IMR-90 (cell line): ENCODE measurements around the gene CBY1. TPM values are rescaled to one million over a fixed set of nuclear protein-coding genes. Genes with fewer than 3 reads are reported as not detected.

Experiments
- ATAC-seq: fragments of 200-7000 bp; cut with Tn5 transposase; 2 replicates; pipeline ENCODE4 v1.9.1; 2020; ENCODE audit warnings: low read depth, mild to moderate bottlenecking, moderate library complexity
- BruUV-seq: library from RNA; stranded (reverse); fragments of 400-500 nt; replicated peaks from 2 replicates; lab custom pipeline; 2021; lab: Mats Ljungman, UMichigan
- CTCF ChIA-PET: fragments of 300-600 bp; formaldehyde crosslinking; extraction: SDS; loops from one replicate; lab custom pipeline; 2021; ENCODE audit warnings: antibody characterized with exemption; lab: Yijun Ruan, JAX
- POLR2A ChIA-PET: fragments of 300-600 bp; sonication (Branson Sonifier 250); formaldehyde crosslinking; loops from one replicate; lab custom pipeline; 2022; ENCODE audit warnings: antibody characterized with exemption; ENCODE audit not compliant: unreplicated experiment; lab: Charles Lee
- DNase-seq: peaks from one replicate; pipeline ENCODE4 v3.0.0; 2013
- H2AFZ ChIP-seq: replicated peaks from 2 replicates; pipeline ENCODE3; 2013; ENCODE audit warnings: low read length, mild to moderate bottlenecking; ENCODE audit not compliant: poor library complexity
- H2AK5ac ChIP-seq: 2 replicates; pipeline ENCODE4 v1.6.1; 2013; ENCODE audit warnings: low read depth, low read length, inconsistent platforms
- H2AK9ac ChIP-seq: replicated peaks from 2 replicates; pipeline ENCODE3; 2013; ENCODE audit warnings: mild to moderate bottlenecking, low read depth, low read length, moderate library complexity; ENCODE audit not compliant: poor library complexity
- H2BK120ac ChIP-seq: 2 replicates; pipeline ENCODE4 v1.6.1; 2013; ENCODE audit warnings: low read depth, low read length, inconsistent platforms
- H2BK15ac ChIP-seq: 3 replicates; pipeline ENCODE4 v1.6.1; 2013; ENCODE audit warnings: low read depth, low read length, inconsistent platforms
- H2BK20ac ChIP-seq: 2 replicates; pipeline ENCODE4 v1.6.1; 2013; ENCODE audit warnings: low read depth, mild to moderate bottlenecking, inconsistent platforms, low read length, moderate library complexity
- H2BK5ac ChIP-seq: 2 replicates; pipeline ENCODE4 v1.6.1; 2013; ENCODE audit warnings: mild to moderate bottlenecking, low read depth, low read length, inconsistent platforms; ENCODE audit not compliant: poor library complexity, severe bottlenecking
- H3K14ac ChIP-seq: replicated peaks from 2 replicates; pipeline ENCODE4 v1.6.1; 2013; ENCODE audit warnings: low read depth, low read length, inconsistent platforms
- H3K18ac ChIP-seq: 2 replicates; pipeline ENCODE4 v1.6.1; 2013; ENCODE audit warnings: low read depth, low read length, control low read depth
- H3K23ac ChIP-seq: 2 replicates; pipeline ENCODE4 v1.6.1; 2013; ENCODE audit warnings: low read depth, low read length, inconsistent platforms
- H3K27ac ChIP-seq: 2 replicates; pipeline ENCODE4 v1.5.1; 2013; ENCODE audit warnings: mild to moderate bottlenecking, control low read depth, low read length; ENCODE audit not compliant: insufficient read depth
- H3K27me3 ChIP-seq: 2 replicates; pipeline ENCODE4 v1.6.1; 2013; ENCODE audit warnings: low read length; ENCODE audit not compliant: control insufficient read depth, insufficient read depth
- H3K36me3 ChIP-seq: 2 replicates; pipeline ENCODE4 v1.6.1; 2013; ENCODE audit warnings: low read length, mixed read lengths; ENCODE audit not compliant: control insufficient read depth, insufficient read depth
- H3K4ac ChIP-seq: 2 replicates; pipeline ENCODE4 v1.6.1; 2013; ENCODE audit warnings: low read depth, low read length, inconsistent platforms
- H3K4me1 ChIP-seq: 2 replicates; pipeline ENCODE4 v1.6.1; 2013; ENCODE audit warnings: low read length, mixed read lengths; ENCODE audit not compliant: control insufficient read depth, insufficient read depth
- H3K4me2 ChIP-seq: 2 replicates; pipeline ENCODE4 v1.6.1; 2013; ENCODE audit warnings: low read depth, mild to moderate bottlenecking, control low read depth, low read length, moderate library complexity
- H3K4me3 ChIP-seq: 2 replicates; pipeline ENCODE4 v1.5.1; 2013; ENCODE audit warnings: low read depth, mild to moderate bottlenecking, control low read depth, low read length, moderate library complexity; ENCODE audit not compliant: insufficient read depth
- H3K56ac ChIP-seq: 2 replicates; pipeline ENCODE4 v1.6.1; 2013; ENCODE audit warnings: low read length, inconsistent platforms; ENCODE audit not compliant: insufficient read depth; ENCODE audit errors: extremely low read depth
- H3K79me1 ChIP-seq, 2 experiments: 2 replicates each; pipeline ENCODE4 v1.6.1; 2013; ENCODE audit warnings: low read length in 2 of 2, inconsistent platforms in 1 of 2, low read depth in 1 of 2
- H3K9ac ChIP-seq: 2 replicates; pipeline ENCODE4 v1.6.1; 2013; ENCODE audit warnings: low read depth, low read length, control low read depth
- H3K9me1 ChIP-seq: 2 replicates; pipeline ENCODE4 v1.6.1; 2013; ENCODE audit warnings: low read length, inconsistent platforms; ENCODE audit not compliant: insufficient read depth
- H3K9me3 ChIP-seq: 2 replicates; pipeline ENCODE4 v1.6.1; 2013; ENCODE audit warnings: low read length; ENCODE audit not compliant: control insufficient read depth, insufficient read depth
- H4K20me1 ChIP-seq: 2 replicates; pipeline ENCODE4 v1.6.1; 2013; ENCODE audit warnings: low read length, inconsistent platforms; ENCODE audit not compliant: insufficient read depth
- H4K5ac ChIP-seq: 2 replicates; pipeline ENCODE4 v1.6.1; 2013; ENCODE audit warnings: mild to moderate bottlenecking, low read depth, low read length, control low read depth
- H4K8ac ChIP-seq, 2 experiments: 2 replicates each; pipeline ENCODE4 v1.6.1; 2013; ENCODE audit warnings: low read depth in 2 of 2, low read length in 2 of 2, control low read depth in 1 of 2, inconsistent platforms in 1 of 2
- H4K91ac ChIP-seq: 2 replicates; pipeline ENCODE4 v1.6.1; 2013; ENCODE audit warnings: low read depth, low read length, inconsistent platforms; ENCODE audit not compliant: insufficient read depth
- CEBPB ChIP-seq: IDR thresholded peaks from 2 replicates; pipeline ENCODE4 v1.6.1; 2012; ENCODE audit warnings: low read depth, low read length, improper control_type of control experiment
- CHD1 ChIP-seq: IDR thresholded peaks from 2 replicates; pipeline ENCODE4 v1.6.1; 2012; ENCODE audit warnings: low read depth, low read length, improper control_type of control experiment
- FOS ChIP-seq: fragments of 150-350 bp; IDR thresholded peaks from 2 replicates; pipeline ENCODE4 v1.6.1; 2016; ENCODE audit warnings: low read depth, low read length
- MXI1 ChIP-seq: IDR thresholded peaks from 2 replicates; pipeline ENCODE4 v1.6.1; 2012; ENCODE audit warnings: low read depth, mild to moderate bottlenecking, low read length, moderate library complexity, borderline replicate concordance
- POLR2A ChIP-seq: IDR thresholded peaks from 2 replicates; pipeline ENCODE4 v1.6.1; 2012; ENCODE audit warnings: mild to moderate bottlenecking, low read depth, low read length
- RAD21 ChIP-seq: IDR thresholded peaks from 2 replicates; pipeline ENCODE4 v1.6.1; 2012; ENCODE audit warnings: low read length, improper control_type of control experiment
- WGBS, 2 experiments: methylation state at CpG; one replicate each; pipeline versions ENCODE4 v1.1.5 to v1.1.7; 2013; ENCODE audit warnings: missing lambda C conversion rate in 2 of 2; ENCODE audit not compliant: insufficient read length in 1 of 2; ENCODE audit errors: extremely low coverage in 2 of 2; 5-methylcytosine and 5-hydroxymethylcytosine counted together
- dilution Hi-C: fragments of 300-500 bp; cut with HindIII; formaldehyde crosslinking; loops from one replicate; pipeline ENCODE4 v1.14.3; 2018; ENCODE audit warnings: low sequenced_read_pairs; ENCODE audit not compliant: unreplicated experiment
- in situ Hi-C: fragments of 300-500 bp; cut with MboI; formaldehyde crosslinking; loops from 3 replicates; pipeline ENCODE4 v1.14.3; 2019; ENCODE audit warnings: low sequenced_read_pairs, inconsistent platforms, mixed read lengths
- intact Hi-C: fragments of 100-400 bp; cut with micrococcal nuclease; formaldehyde crosslinking; loops from 2 replicates; pipeline ENCODE4 v1.10.0; 2022
- polyA plus RNA-seq, 3 experiments: library from polyadenylated mRNA; depleted of rRNA; stranded (reverse); fragments of >200 nt; gene quantifications; 2 replicates each; pipeline ENCODE4 v1.2.3, GENCODE V29; 2012; ENCODE audit warnings: low replicate concordance in 1 of 3
- total RNA-seq: library from RNA; depleted of rRNA; stranded (reverse); fragments of >200 nt; gene quantifications from 2 replicates; pipeline ENCODE4 v1.2.3, GENCODE V29; 2012
- TF ChIP-seq, protein P1 (sequence below): conservative IDR thresholded peaks from 2 replicates; pipeline ENCODE4 v1.5.1; 2012; ENCODE audit warnings: mild to moderate bottlenecking, low read depth, low read length, improper control_type of control experiment

The CBY1 gene
- total and polyA plus RNA-seq, 2 of the 4 experiments (the other 2 are of a cell fraction): 13.8 to 30.0 TPM

DNA sequence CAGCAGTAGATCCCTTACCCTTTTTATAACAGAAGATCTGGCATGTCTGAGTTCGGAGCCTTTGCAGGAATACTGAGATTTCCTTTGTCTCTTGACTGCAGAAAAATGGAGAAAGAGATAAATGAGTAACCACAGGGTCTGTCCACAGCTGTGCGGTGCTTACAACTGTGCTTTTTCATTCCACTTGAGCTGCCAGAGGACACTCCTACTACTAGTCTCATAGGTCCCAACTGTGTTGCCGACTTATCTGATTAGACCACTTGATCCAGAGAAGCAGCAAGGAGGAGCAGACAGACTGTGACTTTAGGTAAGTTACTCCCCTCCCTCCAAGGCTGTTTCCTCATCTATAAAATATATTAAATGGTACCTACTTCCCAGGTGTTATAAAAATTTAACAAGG is 17.7 kb upstream of the CBY1 start:
- Histone ChIP-seq H2AK5ac (no peak overlapping the region), H3K36me3 (peaks cover 6% of the 10 kb centered on the region), H3K4me3 (no peak overlapping the region), H3K14ac (no peak overlapping the region), H3K9me1 (peaks cover 2% of the 10 kb centered on the region; the same call in 1 of the 2 replicates), H3K4me2 (no peak overlapping the region), H2BK20ac (no peak overlapping the region), H3K9me3 (no peaks in the 10 kb centered on the region), H3K23ac (no peak overlapping the region), H3K56ac (no peak overlapping the region), H3K79me1 (no peaks in the 10 kb centered on the region), H4K8ac (no peak overlapping the region), H3K27me3 (no peaks in the 10 kb centered on the region), H2BK120ac (no peak overlapping the region), H3K27ac (no peak overlapping the region), H3K9ac (no peak overlapping the region), H2BK5ac (no peak overlapping the region), H4K5ac (no peak overlapping the region), H4K91ac (no peak overlapping the region), H4K20me1 (no peaks in the 10 kb centered on the region), H3K18ac (no peak overlapping the region), H3K4ac (no peak overlapping the region), H2AFZ (no peak overlapping the region), H2AK9ac (no peak overlapping the region), H3K4me1 (no peaks in the 10 kb centered on the region), H2BK15ac (no peak overlapping the region)
- no TSS peak for BruUV-seq
- ChIA-PET POLR2A (no interaction called here), CTCF (no interaction called here)
- no peak for ATAC-seq
- in situ Hi-C loops (no loop called here), dilution Hi-C loops (no loop called here), intact Hi-C loops (no loop called here)
- no CpG with 5 or more reads among the region's 3 CpGs for WGBS, 2 experiments
- TF ChIP-seq POLR2A (no peak), CHD1 (no peak), RAD21 (no peak), MXI1 (no peak), FOS (no peak), CEBPB (no peak)
- TF ChIP-seq, protein P1, sequence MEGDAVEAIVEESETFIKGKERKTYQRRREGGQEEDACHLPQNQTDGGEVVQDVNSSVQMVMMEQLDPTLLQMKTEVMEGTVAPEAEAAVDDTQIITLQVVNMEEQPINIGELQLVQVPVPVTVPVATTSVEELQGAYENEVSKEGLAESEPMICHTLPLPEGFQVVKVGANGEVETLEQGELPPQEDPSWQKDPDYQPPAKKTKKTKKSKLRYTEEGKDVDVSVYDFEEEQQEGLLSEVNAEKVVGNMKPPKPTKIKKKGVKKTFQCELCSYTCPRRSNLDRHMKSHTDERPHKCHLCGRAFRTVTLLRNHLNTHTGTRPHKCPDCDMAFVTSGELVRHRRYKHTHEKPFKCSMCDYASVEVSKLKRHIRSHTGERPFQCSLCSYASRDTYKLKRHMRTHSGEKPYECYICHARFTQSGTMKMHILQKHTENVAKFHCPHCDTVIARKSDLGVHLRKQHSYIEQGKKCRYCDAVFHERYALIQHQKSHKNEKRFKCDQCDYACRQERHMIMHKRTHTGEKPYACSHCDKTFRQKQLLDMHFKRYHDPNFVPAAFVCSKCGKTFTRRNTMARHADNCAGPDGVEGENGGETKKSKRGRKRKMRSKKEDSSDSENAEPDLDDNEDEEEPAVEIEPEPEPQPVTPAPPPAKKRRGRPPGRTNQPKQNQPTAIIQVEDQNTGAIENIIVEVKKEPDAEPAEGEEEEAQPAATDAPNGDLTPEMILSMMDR: no peak
- DNase-seq: peak; percentile 18
